ENCODE results near the gene RFX8. TPM values are rescaled to one million over a fixed set of nuclear protein-coding genes. Genes with fewer than 3 reads are reported as not detected.
A peak's percentile ranks its signal among the peaks of the same experiment; 100 is the strongest.

The RFX8 gene
- total and polyA plus RNA-seq, 10 of the 15 experiments (the other 5 are each of a cell fraction or from before 2014, with no cell fraction given): 0.19 TPM; not detected in 9

DNA sequence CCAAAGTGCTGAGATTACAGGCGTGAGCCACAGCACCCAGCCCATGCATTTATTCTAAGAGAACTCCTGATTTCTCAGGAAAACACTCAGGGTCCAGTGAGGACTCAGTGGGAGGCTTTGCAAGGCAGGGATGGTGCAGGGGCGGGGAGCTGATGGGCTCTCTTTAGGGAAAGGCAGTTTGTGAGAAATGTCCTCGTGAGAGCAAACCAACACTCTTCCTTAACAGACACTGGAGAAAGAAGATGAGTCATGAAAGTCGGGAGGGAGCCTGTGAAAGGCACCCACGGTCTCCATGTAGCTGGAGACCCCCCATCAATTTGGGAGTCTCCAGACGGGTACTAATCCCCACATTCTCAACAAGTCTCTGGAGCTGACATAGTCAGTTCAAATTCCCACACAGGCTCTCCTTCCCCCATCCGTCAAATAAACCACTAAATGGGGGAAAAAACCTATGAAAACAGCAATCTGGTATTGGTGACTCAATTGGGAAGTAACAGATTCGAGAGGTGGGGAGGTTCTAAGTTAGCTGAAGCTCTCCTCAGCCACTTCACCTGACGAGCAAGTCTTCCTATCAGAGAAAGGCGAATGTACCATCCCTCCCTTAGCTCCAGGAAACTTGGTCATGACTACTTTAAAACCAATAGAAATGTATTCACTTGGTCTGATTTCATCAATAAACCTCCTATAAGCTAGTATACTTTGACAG is 76.6 kb downstream of the RFX8 start:
- no peak for FAIRE-seq
- Histone ChIP-seq H4K20me1 (ENCODE audit: control insufficient read depth, insufficient read depth) (no peaks in the 10 kb centered on the region), H3K9ac (ENCODE audit: control insufficient read depth, insufficient read depth, low read length) (no peak overlapping the region), H3K79me2 (ENCODE audit: control insufficient read depth, insufficient read depth, low read length) (no peaks in the 10 kb centered on the region), H3K27me3 (replicated peaks in 1 of 2; ENCODE audit: control insufficient read depth in 2 of 2, insufficient read depth in 2 of 2, low read length in 1 of 2) (peaks cover 0 to 14% of the 10 kb centered on the region in 2 experiments; a peak in 2 of 4 replicates), H3K4me1 (ENCODE audit: control insufficient read depth, insufficient read depth, low read length) (no peaks in the 10 kb centered on the region), H3K4me2 (ENCODE audit: control insufficient read depth, insufficient read depth) (no peak overlapping the region), H3K27ac (ENCODE audit: control insufficient read depth, insufficient read depth) (no peak overlapping the region), H2AFZ (ENCODE audit: control insufficient read depth, low read depth, low read length) (no peak overlapping the region), H3K4me3 (no peak overlapping the region), H3K9me3 (replicated peaks; ENCODE audit: control insufficient read depth, insufficient read depth, low read length) (no peaks in the 10 kb centered on the region), H3K36me3 (ENCODE audit: control insufficient read depth in 2 of 2, insufficient read depth in 2 of 2, low read length in 1 of 2) (no peaks in the 10 kb centered on the region)
- no TSS peak for BruUV-seq (replicated peaks)
- RAD21 ChIA-PET (ENCODE audit: unreplicated experiment): no interaction called here
- no peak for DNase-seq (ENCODE audit: low read depth, low spot score)
- in situ Hi-C loops (cut with MboI) (no loop called here), intact Hi-C loops (cut with micrococcal nuclease; ENCODE audit: unreplicated experiment) (no loop called here)
- ATAC-seq: peak; percentile 30; the same call in 1 of the 3 replicates
- CTCF ChIA-PET: interaction anchor here (0.7 to 1.6 kb wide), 3 partner anchors 10 to 56 kb away, joined by 3 to 6 read pairs (median 3); no protein-coding TSS in a partner anchor
- 10% methylated on average over 10 of the region's 10 CpGs for WGBS (ENCODE audit: insufficient coverage, insufficient replicate concordance, low lambda C conversion rate, missing lambda C conversion rate)
- SMC1A ChIA-PET (ENCODE audit: uncharacterized antibody, unreplicated experiment): no interaction called here
- POLR2A ChIA-PET: no interaction called here
- TF ChIP-seq REST (IDR thresholded peaks at IDR 0.05; ENCODE audit: low read depth, low read length) (no peak), SMARCA5 (IDR thresholded peaks at IDR 0.05) (no peak), KDM1A (IDR thresholded peaks at IDR 0.05; ENCODE audit: borderline replicate concordance) (no peak), PKNOX1 (IDR thresholded peaks at IDR 0.05) (0 out of 2 replicates have a peak, but pooled peaks have one; percentile 11), CEBPB (IDR thresholded peaks at IDR 0.05; ENCODE audit: borderline replicate concordance in 1 of 2, low read depth in 2 of 2, low read length in 2 of 2) (no peak), E2F8 (IDR thresholded peaks at IDR 0.05; ENCODE audit: low read depth, partially characterized antibody) (no peak), POLR2AphosphoS2 (IDR thresholded peaks at IDR 0.05; ENCODE audit: low read depth, low read length) (no peak), TAF1 (IDR thresholded peaks at IDR 0.05; ENCODE audit: borderline replicate concordance, low read depth, low read length) (no peak), NFYA (IDR thresholded peaks at IDR 0.05; ENCODE audit: borderline replicate concordance, low read depth, low read length) (no peak), NBN (IDR thresholded peaks at IDR 0.05) (no peak), IKZF2 (IDR thresholded peaks at IDR 0.05) (peak in 1 of 2 experiments; percentile 15; a peak in 1 of 4 replicates)
- TF ChIP-seq, protein P1, sequence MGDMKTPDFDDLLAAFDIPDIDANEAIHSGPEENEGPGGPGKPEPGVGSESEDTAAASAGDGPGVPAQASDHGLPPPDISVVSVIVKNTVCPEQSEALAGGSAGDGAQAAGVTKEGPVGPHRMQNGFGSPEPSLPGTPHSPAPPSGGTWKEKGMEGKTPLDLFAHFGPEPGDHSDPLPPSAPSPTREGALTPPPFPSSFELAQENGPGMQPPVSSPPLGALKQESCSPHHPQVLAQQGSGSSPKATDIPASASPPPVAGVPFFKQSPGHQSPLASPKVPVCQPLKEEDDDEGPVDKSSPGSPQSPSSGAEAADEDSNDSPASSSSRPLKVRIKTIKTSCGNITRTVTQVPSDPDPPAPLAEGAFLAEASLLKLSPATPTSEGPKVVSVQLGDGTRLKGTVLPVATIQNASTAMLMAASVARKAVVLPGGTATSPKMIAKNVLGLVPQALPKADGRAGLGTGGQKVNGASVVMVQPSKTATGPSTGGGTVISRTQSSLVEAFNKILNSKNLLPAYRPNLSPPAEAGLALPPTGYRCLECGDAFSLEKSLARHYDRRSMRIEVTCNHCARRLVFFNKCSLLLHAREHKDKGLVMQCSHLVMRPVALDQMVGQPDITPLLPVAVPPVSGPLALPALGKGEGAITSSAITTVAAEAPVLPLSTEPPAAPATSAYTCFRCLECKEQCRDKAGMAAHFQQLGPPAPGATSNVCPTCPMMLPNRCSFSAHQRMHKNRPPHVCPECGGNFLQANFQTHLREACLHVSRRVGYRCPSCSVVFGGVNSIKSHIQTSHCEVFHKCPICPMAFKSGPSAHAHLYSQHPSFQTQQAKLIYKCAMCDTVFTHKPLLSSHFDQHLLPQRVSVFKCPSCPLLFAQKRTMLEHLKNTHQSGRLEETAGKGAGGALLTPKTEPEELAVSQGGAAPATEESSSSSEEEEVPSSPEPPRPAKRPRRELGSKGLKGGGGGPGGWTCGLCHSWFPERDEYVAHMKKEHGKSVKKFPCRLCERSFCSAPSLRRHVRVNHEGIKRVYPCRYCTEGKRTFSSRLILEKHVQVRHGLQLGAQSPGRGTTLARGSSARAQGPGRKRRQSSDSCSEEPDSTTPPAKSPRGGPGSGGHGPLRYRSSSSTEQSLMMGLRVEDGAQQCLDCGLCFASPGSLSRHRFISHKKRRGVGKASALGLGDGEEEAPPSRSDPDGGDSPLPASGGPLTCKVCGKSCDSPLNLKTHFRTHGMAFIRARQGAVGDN (IDR thresholded peaks at IDR 0.05): no peak

All from GM12878 (cell line).